GM18861 (cell line): ENCODE measurements around the gene RAB6A.
A peak's percentile ranks its signal among the peaks of the same experiment; 100 is the strongest.

Experiments used
- ATAC-seq: cut with Tn5 transposase; IDR thresholded peaks from one replicate; pipeline ENCODE4 v1.9.1; 2021; ENCODE audit not compliant: unreplicated experiment

Gene RAB6A

DNA sequence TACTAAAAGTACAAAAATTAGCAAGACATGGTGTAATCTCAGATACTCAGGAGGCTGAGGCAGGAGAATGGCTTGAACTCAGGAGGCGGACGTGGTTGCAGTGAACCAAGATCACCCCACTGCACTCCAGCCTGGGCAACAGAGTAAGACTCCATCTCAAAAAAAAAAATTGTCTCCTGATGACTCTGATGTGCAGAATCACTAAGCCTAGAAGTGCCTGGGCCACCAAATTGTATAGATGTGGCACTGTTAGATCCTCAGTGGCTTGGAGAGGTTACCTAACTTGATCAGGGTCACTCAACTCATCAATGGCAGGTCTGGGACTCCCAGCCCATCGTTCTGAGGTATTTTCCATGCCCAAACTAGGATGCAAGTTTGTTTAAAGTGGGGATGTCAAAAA lies 103.9 kb downstream of the RAB6A start:
- no peak for ATAC-seq

DNA sequence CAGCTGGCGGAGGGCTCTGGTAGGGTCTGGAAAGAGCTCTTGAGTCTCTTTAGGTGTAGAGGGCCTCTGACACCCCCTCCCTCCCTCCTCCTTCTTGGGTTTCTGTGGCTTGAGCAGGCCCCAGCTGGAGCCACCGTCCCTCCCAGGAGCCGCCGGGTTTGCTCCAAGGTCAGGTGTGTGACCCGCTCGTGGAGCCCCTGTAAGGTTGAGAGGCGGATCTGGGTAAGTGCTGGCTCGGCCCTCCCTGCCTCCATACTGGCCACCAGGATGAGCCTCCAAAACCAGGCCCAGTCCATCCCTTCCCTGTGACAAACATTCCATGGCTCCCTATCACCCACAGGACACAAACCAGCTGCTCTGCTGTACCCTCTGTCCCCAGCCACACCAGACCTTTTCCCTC lies 105.2 kb downstream of the RAB6A start:
- ATAC-seq, result no peak

DNA sequence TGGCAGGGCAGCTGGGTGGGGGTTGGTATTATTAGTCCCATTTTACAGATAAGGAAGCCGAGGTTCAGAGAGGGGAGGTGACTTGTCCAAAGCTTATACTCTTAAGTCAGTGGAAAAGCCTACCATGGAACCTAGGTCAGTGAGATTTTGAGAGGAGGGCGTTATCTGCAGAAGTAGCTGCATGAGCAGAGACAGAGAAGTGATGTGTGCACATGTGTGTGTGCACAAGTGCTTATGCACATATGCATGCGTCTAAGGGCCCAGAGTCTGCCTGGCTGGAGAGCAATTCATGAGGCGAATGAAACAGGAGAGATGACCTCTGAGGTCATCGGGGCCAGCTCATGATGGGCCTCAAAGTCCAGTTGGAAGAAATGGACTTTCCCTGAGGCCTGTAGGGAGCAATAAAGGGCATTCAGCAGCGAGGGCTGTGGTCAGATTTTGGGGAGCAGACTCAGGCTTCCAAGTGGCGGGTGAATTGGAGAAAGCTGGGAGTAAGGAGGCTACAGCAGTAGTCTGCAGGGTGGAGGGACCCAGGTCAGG lies 106.3 kb downstream of the RAB6A start:
- ATAC-seq, result no peak

DNA sequence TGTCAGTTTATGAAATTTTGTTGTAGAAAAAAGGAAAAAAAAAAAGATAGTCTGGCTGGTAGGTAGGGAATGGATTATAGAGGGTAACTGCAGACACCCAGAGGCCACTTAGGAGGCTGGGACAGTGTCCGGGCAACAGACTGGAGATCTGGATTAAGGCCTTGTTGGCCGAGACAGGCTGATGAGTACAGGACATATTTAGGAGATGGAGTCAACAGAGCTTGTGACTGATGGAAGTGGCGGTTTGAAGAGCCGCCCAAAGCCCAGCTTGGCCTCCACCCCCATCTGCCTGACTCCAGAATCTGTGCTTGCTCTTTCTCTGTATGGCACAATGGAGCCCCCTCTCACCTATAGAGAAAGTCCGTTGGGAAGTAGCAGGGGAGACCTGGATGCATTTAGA lies 106.9 kb downstream of the RAB6A start:
- ATAC-seq, result no peak

DNA sequence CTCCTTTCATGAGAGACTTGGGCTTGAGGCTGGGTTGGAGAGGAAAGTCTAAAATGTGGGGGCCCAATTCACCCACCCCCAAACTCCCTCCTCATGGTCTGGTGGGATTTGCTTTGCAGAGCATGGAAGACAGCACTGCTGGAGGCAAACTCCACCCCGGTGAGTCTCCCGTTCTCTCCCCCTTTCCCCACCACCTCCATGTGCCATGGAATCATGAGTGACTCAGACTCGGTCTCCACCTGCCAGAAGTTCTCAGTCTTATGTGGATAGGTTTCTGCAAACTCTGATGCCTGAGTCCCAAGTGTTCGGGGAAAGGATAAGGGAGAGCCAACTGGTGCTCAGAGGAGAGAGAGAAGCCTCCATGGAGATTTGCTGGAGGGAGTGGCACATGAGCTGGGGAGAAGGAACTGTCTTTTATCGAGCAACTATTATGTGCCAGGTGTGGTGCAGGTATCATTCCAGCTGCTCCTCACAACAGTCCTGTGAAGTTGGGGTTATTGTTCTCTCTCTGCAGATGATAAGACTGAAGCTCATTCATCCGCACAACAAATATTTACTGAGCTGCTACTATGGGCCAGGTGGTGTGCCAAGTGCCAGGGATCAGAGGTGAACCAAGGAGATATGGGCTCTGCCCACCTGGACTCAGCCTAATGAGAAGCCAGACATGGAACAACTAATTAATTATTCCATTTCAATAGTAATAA lies 107.9 kb downstream of the RAB6A start:
- no peak for ATAC-seq

DNA sequence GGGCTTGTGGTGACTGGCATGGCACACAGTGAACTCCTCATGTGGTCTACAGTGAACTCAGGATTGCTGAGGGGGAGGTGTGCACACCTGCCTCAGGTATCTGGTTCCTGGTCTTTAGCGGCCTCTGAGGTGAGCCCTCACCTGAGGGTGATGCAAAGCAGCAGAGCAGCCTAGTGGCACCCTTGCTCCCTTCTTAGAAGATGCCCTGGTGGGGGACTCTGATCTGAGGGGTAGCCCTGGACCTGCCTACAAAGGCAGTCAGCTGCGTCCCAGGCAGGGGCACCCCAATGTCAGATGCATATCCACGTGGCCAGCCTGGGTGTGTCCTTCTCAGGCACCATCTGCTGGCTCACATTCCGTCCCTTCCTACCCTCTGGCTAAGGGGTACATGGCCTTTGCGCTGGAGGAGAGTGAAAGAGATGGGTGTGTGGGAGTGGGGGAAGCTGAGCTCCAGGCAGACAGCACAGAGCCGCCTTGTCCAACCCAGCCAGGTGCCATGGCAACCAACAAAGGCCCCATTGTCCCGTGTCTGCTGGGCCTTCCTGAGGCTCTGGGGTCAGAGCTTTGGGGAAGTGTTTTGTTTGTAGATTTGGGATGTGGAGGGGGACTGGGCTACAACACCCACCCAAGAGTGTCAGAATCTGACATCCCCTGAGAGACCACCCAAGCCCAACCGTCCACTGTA lies 108.7 kb downstream of the RAB6A start:
- no peak for ATAC-seq

DNA sequence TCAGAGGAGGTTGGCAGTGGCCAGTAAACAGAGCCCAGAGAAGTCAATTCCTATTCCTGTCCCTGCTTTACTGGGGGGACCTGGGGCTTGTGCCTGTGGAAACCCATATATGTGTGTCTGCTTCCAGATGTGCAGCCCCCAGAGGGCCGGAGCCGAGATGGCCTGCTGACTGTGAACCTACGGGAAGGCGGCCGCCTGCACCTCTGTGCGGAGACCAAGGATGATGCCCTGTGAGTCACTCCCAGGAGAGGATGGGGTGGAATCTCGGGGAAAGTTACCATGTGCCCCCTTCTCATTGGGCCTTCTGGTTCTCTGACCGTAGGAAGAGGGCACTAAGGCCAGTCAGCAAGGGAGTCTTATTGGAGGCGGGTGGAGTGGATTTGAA lies 109.2 kb downstream of the RAB6A start:
- no peak for ATAC-seq

DNA sequence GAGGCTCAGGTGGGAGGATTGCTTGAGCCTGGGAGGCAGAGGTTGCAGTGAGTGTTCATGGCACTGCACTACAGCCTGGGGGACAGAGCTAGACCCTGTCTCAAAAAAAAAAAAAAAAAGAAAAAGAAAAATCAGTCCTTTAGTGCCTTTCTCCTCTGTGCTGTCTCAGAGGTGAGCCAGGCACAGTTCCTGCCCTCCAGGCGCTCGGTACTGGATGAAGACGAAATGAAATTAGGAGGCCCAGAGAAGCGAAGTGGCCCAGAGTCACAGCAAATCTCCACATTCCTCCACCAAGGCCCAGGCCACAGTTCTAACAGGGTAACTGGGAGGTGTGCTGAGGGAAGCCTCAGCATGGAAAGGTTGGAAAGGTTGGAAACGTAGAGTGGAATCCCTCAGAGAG lies 109.6 kb downstream of the RAB6A start:
- ATAC-seq, result no peak

DNA sequence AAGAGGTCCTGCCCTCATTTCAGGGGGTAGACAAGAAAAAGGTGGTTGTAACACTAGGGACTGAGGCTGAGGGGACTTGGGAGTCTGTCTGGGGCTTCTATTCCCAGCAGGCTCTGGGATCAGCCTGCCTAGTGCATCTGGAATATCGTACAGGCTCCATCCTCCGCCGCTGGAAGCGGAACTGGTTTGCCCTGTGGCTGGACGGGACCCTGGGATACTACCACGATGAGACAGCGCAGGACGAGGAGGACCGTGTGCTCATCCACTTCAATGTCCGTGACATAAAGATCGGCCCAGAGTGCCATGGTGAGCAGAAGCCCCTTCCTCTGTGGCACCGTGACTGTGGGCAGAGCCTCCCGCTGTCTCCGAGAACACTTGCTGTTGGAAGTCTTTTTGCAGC lies 110.5 kb downstream of the RAB6A start:
- no peak for ATAC-seq

DNA sequence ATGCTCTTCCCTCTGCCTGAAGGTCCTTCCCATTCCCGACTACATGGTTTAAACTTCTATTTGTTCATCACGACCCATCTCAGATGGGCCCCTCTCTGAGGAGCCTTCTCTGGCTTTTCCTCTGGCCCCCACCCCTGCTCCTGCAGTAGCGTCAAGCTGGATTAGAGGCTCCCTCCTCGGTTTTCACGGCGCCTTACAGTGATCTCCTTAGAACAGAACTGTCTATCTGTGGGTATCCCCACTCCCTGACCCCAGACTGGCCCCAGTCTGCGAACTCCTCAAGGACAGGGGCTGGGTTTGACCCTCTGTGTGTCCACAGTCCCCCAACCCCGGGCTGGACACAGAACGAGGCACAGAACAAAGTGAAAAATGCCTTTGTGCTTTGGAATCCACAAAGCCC lies 111.7 kb downstream of the RAB6A start:
- ATAC-seq, result no peak

DNA sequence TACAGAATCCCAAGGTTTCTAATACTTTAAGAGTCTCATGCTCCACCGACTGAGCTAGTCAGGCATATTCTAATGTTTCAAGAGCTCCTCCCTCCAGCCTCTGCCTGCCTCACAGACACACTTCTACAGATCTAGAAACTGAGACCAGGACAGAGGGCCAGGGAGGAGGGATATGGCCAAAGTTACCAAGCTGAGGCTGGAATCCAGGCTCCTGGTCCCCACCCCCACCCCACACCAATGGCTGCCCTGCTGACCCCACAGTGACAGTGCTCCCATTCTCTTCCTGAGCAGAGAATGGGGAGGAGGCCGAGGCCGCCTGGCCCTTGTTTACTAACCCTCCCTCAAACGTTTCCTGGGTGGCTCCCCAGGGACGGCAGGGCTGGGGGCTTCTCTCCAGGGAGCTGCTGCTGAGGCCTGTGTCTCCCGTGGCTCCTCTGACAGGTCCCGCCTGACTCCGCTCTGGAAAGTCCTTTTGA lies 112.3 kb downstream of the RAB6A start:
- ATAC-seq, result no peak

DNA sequence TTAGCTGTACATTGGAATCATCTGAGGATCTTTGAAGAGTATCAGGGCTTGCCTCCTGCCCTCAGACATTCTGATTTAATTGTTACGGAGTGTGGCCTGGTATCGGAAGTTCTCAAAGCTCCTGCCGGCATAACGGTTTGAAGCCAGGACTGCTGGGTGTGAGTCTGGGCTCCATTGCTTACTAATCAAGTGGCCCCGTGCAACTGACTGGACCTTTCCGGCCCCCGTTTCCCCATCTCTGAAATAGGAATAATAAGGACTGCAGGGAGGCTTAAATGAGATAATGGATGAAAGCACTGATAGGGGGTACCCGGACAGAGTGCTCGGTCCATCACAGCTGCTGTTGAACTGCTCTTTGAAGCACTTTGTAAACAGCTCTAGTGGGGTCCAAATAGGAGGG lies 112.8 kb downstream of the RAB6A start:
- ATAC-seq, result no peak

DNA sequence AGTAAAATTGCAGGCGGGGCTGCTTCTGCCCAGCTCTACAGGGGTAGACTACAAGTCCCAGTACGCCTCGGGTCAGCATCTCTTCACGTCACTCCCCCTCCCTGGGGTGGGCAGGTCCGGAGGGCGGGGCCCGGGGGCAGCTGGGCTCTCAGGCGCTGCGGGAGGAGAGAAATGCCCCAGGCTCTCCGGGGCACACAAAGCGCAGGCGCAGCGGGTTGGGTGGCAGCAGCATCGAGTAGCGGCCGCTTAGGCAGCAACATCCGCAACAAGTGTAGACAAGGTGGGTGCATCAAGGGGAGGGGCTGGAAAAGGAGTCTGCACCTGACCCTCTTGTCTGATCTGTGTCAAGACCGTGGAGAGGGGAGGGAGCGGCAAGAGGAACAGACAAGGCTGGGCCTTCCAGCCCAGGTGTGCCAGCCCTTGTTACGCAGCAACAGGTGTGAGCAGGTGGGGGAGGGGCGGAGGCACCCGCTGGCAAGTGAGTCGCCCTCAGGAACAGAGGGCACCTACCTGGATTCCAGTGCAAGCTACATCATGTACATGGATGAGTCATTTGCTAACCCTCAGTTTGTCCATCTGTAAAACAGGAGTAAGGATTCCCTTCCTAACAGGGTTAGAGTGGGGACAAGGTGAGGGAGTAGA lies 113.3 kb downstream of the RAB6A start:
- ATAC-seq, result peak; percentile 89

DNA sequence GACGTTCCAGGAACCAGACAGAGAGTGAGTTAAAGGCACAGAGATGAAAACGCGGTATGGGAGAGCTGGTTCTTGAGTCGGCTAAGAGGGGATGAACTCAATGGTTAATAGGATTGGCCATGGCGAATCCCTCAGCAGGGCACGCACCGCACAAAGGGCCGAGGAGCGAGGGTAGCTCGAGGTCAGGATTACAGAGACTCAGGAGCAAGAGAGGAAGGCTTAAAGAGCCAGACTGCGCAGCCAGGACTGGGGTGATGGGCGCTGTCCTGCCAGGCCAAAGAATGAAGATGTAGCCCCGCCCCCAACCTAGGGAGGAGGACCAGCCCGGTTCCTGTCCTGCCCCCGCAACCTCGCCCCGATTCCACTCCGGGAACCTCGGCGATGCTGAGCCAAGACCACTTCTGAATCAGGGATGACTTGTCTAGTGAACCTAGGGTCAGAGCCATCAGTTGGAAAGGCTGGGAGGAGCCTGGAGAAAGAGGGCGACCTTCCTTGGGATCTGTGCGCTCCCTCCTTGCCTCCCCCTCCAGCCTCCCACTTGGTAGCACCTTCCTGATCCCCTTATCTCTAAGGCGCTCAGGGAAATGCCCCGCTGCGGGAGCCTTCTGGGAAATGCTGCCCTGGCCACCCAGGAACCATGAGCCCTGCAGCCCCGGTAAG lies 114.8 kb downstream of the RAB6A start, which contains the start of gene PLEKHB1:
Gene PLEKHB1 (plus strand): TSS at position 610 of the 660 bp plus-strand sequence. CDS start 28 bp downstream, at position 638.
- no peak for ATAC-seq

DNA sequence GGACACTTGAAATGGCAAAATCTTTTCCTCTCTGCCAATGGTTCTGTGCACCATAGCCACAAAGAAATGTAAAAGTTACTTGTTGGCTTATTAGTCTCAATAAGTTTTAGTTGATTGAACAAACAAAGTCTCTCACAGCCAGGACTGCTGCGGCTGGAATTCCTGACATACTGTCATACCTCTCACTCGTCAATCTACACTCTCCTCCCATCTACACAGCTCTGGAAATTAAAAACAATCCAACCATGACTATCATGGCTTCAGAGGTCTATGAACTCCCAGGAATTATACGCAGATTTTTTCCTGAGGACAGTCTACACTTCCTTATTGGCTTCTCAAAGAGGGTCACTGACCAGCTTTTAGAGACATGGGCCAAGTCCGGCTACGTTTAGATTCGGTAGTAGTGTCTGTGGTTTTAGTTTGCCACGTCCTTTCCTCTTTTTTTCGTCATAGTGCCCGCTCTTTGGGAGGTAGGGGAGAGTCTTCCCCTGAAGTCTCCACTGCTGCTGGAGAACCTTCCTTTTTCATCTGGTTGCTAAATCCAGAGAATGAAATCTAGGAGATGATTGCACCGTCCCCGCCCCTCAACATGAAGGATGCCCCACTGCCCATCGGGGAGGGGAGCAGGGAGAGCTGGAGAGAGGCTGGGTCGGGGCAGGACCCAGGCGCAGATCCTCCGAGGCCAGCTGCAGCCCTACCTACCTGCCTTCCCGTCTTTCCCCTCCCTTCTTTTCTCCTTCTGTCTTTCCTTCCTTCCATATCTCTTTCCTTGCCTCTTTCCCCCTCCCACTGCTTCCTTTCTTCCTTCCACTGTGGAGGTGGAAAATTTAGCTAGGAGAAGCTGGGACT lies 115.5 kb downstream of the RAB6A start:
- no peak for ATAC-seq

DNA sequence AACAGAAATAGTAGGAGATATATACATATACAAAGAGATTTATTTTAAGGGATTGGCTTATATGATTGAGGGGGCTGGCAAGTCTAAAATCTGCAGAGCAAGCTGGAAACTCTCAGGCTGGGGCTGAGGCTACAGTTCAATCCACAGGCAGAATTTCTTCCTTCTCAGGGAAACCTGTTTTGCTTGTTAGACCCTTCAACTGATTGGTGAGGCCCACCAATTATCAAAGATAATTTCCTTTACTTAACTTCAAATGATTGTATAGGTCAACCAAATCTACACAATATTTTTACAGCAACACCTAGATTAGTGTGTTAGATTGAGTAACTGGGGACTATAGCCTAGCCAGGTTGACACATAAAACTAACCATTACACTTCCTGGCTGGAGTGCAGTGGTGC lies 119.2 kb downstream of the RAB6A start:
- no peak for ATAC-seq

DNA sequence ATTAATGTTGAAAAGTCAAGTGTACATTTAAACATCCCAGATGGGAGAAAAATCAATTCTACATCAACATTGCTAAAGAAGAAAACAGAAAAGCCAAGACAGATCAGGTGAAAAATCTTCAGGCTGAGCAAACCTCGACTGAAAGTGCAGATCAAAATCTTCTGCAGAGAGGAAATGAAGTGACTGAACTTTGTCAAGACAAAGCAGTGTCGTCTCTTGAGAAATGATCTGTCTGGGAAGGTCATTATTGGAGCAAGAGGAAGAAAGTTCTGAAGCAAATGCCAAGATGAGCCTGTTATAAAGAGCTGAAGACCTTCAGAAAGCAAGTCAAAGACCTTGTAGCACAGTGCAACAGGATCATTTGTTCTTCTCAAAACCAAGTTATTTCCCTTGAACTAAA lies 120.3 kb downstream of the RAB6A start:
- no peak for ATAC-seq

DNA sequence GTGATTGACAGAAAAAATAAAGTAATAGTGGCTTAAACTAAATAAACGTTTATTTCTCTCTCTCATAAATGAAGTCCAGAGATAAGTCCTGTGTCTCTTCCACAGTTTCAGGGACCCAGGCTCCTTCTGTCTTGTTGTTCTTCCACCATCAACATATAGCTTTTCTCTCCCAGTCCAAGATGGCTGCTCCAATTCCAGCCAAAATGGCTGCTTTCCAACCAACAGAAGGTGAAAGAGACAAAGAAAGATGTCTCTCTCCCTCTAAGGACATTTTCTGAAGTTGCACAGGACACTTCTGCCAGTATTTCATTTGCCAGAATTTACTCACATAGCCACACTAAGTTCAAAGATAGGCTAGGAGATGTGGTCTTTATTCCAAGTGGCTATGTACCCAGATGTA lies 123.9 kb downstream of the RAB6A start:
- ATAC-seq, result no peak

DNA sequence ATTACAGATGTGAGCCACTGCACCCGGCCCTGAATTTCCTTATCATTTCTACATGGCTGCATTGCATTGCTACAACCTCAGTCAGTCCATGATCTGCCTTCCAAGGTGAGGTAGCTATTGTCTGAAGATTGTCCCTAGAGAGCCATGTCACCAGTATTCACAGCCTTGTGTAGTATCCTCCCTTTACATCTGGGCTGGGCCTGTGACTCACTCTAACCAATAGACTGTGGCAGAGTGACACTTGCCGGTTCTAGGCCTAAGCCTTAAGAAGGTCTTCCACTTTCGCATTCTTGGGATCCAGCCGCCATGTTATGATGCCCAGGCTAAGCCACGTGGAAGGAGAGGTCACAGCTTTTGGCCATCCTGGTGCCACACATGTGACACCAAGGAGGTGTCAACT lies 124.6 kb downstream of the RAB6A start:
- no peak for ATAC-seq

DNA sequence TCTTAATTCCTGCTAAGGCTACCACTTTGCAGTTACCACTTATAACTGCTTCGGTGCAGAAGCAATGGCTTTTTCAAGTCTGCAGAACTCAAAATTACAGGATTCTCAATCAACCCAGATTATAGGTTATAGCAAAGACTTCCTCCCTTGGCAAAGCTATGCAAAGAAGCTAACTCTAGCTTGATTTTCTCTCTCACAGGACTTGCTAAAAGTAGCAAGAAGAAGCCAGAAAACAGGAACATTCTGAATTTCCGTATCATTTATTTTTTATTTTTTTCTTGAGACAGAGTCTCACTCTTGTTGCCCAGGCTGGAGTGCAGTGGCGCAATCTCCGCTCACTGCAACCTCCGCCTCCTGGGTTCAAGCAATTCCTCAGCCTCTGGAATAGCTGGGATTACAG lies 125.2 kb downstream of the RAB6A start:
- ATAC-seq, result no peak
